ENCODE results near the gene HIBCH. TPM values are rescaled to one million over a fixed set of nuclear protein-coding genes. Genes with fewer than 3 reads are reported as not detected.

HIBCH gene
- total and polyA plus RNA-seq, 2 of the 4 experiments (the other 2 are of a cell fraction), result 8.8 to 11.9 TPM

DNA sequence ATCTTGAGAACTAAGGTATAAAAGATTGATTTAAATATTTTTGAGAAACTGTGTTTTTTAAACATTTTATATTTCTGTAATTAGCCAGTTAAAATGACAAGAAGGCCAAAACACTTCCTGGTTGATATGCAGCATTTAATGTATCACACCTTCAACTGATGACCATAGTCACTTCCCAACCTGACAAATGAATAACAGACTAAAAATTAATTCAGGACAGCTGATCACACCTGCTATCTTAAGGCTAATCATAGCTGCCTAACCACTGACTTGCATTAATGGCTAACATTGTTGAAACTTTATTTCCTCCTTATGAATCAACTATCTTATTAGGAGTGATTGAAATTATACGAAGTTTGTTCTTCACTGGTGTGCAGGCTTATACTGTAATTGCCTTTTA is 131.3 kb downstream of the HIBCH start:
- Histone ChIP-seq H3K4ac (ENCODE audit: low read depth, low read length) (no peak overlapping the region), H4K5ac (ENCODE audit: low read depth, low read length) (no peak overlapping the region), H2BK20ac (ENCODE audit: low read depth, low read length) (no peak overlapping the region), H4K20me1 (ENCODE audit: insufficient read depth, low read length) (no peaks in the 10 kb centered on the region), H3K9ac (ENCODE audit: low read depth, low read length) (no peak overlapping the region), H3K4me3 (ENCODE audit: insufficient read depth, low read depth, low read length) (no peak overlapping the region), H3K4me1 (ENCODE audit: control insufficient read depth, insufficient read depth, low read length) (no peaks in the 10 kb centered on the region), H4K91ac (ENCODE audit: insufficient read depth, low read depth, low read length) (no peak overlapping the region), H3K23ac (ENCODE audit: low read depth, low read length) (no peak overlapping the region), H3K36me3 (ENCODE audit: control insufficient read depth, insufficient read depth, low read length) (no peaks in the 10 kb centered on the region), H2BK120ac (ENCODE audit: low read depth, low read length) (no peak overlapping the region), H3K9me3 (ENCODE audit: control insufficient read depth, insufficient read depth, low read length) (no peaks in the 10 kb centered on the region), H3K27ac (ENCODE audit: insufficient read depth, low read length) (no peak overlapping the region), H3K27me3 (ENCODE audit: control insufficient read depth, insufficient read depth, low read length) (no peaks in the 10 kb centered on the region), H3K18ac (ENCODE audit: low read depth, low read length) (no peak overlapping the region), H2BK15ac (ENCODE audit: low read depth, low read length) (no peak overlapping the region), H3K79me1 (ENCODE audit: low read depth in 1 of 2, low read length in 2 of 2) (no peaks in the 10 kb centered on the region), H3K56ac (ENCODE audit: extremely low read depth, insufficient read depth, low read length) (no peak overlapping the region), H3K4me2 (ENCODE audit: low read depth, low read length) (no peak overlapping the region), H4K8ac (ENCODE audit: low read depth in 2 of 2, low read length in 2 of 2) (no peak overlapping the region), H2AFZ (replicated peaks; ENCODE audit: low read length, poor library complexity) (no peak overlapping the region), H3K14ac (replicated peaks; ENCODE audit: low read depth, low read length) (no peak overlapping the region), H2AK9ac (replicated peaks; ENCODE audit: low read depth, low read length, poor library complexity) (no peak overlapping the region), H2BK5ac (ENCODE audit: low read depth, low read length, poor library complexity, severe bottlenecking) (no peak overlapping the region), H3K9me1 (ENCODE audit: insufficient read depth, low read length) (no peaks in the 10 kb centered on the region), H2AK5ac (ENCODE audit: low read depth, low read length) (no peak overlapping the region)
- dilution Hi-C loops (cut with HindIII; ENCODE audit: low sequenced_read_pairs, unreplicated experiment), result no loop called here
- intact Hi-C loops (cut with micrococcal nuclease), result no loop called here
- CTCF ChIA-PET, result no interaction called here
- TF ChIP-seq, protein P1, sequence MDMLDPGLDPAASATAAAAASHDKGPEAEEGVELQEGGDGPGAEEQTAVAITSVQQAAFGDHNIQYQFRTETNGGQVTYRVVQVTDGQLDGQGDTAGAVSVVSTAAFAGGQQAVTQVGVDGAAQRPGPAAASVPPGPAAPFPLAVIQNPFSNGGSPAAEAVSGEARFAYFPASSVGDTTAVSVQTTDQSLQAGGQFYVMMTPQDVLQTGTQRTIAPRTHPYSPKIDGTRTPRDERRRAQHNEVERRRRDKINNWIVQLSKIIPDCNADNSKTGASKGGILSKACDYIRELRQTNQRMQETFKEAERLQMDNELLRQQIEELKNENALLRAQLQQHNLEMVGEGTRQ (IDR thresholded peaks at IDR 0.05; ENCODE audit: low read depth, low read length), result no peak
- TF ChIP-seq MAFK (IDR thresholded peaks at IDR 0.05; ENCODE audit: low read depth, low read length), result no peak
- TF ChIP-seq, protein P2, sequence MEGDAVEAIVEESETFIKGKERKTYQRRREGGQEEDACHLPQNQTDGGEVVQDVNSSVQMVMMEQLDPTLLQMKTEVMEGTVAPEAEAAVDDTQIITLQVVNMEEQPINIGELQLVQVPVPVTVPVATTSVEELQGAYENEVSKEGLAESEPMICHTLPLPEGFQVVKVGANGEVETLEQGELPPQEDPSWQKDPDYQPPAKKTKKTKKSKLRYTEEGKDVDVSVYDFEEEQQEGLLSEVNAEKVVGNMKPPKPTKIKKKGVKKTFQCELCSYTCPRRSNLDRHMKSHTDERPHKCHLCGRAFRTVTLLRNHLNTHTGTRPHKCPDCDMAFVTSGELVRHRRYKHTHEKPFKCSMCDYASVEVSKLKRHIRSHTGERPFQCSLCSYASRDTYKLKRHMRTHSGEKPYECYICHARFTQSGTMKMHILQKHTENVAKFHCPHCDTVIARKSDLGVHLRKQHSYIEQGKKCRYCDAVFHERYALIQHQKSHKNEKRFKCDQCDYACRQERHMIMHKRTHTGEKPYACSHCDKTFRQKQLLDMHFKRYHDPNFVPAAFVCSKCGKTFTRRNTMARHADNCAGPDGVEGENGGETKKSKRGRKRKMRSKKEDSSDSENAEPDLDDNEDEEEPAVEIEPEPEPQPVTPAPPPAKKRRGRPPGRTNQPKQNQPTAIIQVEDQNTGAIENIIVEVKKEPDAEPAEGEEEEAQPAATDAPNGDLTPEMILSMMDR (conservative IDR thresholded peaks at IDR 0.05; ENCODE audit: low read depth, low read length), result no peak
- TF ChIP-seq ELK1 (IDR thresholded peaks at IDR 0.05; ENCODE audit: borderline replicate concordance, low read depth, low read length), result no peak
- no peak for TF ChIP-seq RFX5 (IDR thresholded peaks at IDR 0.05; ENCODE audit: low read depth, low read length)
- TF ChIP-seq MAZ (IDR thresholded peaks at IDR 0.05; ENCODE audit: borderline replicate concordance, low read depth, low read length), result no peak
- TF ChIP-seq RCOR1 (IDR thresholded peaks at IDR 0.05; ENCODE audit: insufficient replicate concordance, low read length), result no peak
- TF ChIP-seq FOS (IDR thresholded peaks at IDR 0.05; ENCODE audit: low read depth, low read length), result no peak
- no peak for TF ChIP-seq MXI1 (IDR thresholded peaks at IDR 0.05; ENCODE audit: borderline replicate concordance, low read depth, low read length)
- TF ChIP-seq SMC3 (IDR thresholded peaks at IDR 0.05; ENCODE audit: low read depth, low read length), result no peak
- TF ChIP-seq CEBPB (IDR thresholded peaks at IDR 0.05; ENCODE audit: low read depth, low read length), result no peak
- no peak for TF ChIP-seq CHD1 (IDR thresholded peaks at IDR 0.05; ENCODE audit: low read depth, low read length)
- no peak for TF ChIP-seq RAD21 (IDR thresholded peaks at IDR 0.05; ENCODE audit: low read length)
- no peak for TF ChIP-seq BHLHE40 (IDR thresholded peaks at IDR 0.05; ENCODE audit: low read depth, low read length)
- TF ChIP-seq POLR2A (IDR thresholded peaks at IDR 0.05; ENCODE audit: low read depth, low read length), result no peak
- no peak for TF ChIP-seq NFE2L2 (IDR thresholded peaks at IDR 0.05; ENCODE audit: low read depth, low read length)
- no TSS peak for BruUV-seq (replicated peaks)
- WGBS, 2 experiments (ENCODE audit: extremely low coverage in 2 of 2, insufficient read length in 1 of 2), result no CpG with 5 or more reads among the region's 1 CpG
- POLR2A ChIA-PET (ENCODE audit: unreplicated experiment), result no interaction called here
- DNase-seq (no peak), ATAC-seq (ENCODE audit: low read depth) (no peak)
- in situ Hi-C loops (cut with MboI; ENCODE audit: low sequenced_read_pairs), result no loop called here
